HG03103 (cell line): ENCODE results near the gene SNAP47.

ENCODE experiments used
- ATAC-seq: cut with Tn5 transposase; IDR thresholded peaks from one replicate; pipeline ENCODE4 v1.9.1; 2021; ENCODE audit warnings: low read depth; ENCODE audit not compliant: unreplicated experiment

Gene SNAP47

DNA sequence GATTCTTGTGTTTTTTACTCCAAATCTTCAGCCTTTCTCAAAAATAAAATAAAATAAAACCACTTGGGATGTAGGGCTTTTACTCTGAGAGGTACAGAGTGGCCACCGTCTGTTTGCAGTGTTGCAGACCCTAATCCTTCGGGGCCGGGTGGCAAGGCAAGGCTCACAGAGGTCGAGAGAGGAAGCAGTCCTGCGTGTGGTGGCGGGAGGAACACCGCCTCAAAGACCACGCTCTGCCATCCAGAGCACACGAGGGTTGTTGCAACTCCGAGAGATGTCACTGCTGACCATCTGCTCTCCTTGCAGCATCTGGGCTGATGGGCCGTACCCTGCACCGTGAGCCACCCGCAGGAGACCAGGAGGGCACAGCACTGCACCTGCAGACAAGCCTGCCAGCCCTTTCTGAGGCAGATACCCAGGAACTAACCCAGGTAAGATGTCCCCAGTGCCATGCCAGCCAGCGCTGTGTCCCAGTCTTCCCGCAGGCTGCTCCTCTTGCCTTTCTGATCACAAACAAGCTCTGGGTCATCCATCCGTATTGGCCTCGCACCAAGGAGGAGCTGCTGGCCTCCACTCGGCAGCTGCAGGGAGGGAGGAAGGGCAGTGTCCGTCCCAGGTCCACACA, 31.5 kb downstream of the SNAP47 start:
- ATAC-seq = no peak

DNA sequence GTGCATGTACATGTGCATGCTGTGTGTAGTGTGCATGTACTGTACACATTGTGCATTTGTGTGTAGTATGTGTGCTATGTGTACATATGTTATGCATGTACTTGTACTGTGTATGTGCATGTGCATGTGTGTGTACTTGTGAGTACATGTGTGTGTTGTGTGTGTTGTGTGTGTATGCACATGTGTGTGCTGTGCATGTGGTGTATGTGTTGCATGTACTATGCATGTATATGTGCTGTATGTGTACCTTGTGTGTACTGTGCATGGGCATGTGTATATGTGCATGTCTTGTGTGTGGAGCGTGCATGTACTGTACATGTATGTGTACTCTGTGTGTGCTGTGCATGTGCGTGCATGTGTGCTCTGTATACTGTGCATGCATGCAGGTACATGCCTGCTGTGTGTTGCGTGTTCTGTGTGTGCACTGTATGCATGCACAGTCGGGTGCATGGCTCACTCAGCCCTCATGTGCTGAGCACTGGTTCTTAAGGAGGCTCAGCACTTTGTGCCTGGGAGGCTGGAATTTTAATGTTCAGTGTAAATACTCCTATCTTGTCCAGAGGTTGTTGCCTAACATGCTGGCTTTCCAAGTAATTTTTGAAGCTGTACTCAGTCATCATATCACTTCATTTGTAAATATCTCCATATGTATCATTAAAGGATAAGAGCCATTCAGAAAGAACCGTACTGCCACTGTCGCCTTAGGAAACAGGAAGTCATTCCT, 32.3 kb downstream of the SNAP47 start:
- no peak for ATAC-seq

- ATAC-seq = no peak
These were observed 32.8 kb downstream of the SNAP47 start for GRCh38 chr1:227768125-227768439.

GRCh38 chr1:227768640-227769039, 33.4 kb downstream of the SNAP47 start:
- ATAC-seq = no peak

DNA sequence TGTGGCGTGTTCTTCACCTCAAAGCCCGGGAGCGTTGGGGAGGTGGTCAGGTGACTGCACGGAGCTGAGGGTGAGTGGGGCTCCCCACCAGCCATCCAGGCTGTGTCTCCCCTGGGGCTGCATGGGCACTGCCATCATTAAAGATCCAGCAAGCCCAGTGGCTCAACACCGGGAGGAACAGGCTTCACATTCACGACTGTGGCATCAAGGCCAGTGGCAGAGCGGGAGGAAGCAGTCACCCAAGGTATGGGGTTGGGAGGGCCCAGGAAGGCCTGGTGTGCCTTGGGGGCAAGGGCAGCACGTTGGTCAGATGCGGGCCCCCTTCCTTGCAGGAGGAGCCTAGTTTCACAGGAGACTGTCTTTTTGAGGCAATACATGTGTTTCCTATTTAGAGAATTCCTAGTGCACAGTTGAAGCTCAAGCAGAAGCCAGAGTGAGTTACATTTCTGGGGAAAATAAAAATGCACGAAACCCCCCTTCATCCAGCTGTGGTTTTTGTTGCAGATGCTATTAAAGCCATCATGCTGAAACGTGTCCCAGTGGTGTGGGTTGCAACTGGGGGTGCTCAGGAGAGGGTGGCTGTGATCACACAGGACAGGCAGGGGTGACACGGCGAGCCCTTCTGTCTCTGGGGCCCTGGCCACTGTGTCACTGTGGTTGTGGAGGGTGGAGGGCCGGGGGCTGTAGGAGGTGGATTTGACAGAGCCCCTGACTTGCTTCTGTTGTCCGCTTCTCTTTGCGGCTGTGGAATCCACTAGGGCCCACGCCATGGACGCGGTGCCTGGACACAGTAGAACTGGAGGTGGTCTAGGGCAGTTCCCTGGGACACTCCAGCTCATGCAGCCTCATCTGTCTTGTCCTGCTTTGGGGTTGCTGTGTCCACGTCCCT, 34.1 kb downstream of the SNAP47 start:
- ATAC-seq = no peak

DNA sequence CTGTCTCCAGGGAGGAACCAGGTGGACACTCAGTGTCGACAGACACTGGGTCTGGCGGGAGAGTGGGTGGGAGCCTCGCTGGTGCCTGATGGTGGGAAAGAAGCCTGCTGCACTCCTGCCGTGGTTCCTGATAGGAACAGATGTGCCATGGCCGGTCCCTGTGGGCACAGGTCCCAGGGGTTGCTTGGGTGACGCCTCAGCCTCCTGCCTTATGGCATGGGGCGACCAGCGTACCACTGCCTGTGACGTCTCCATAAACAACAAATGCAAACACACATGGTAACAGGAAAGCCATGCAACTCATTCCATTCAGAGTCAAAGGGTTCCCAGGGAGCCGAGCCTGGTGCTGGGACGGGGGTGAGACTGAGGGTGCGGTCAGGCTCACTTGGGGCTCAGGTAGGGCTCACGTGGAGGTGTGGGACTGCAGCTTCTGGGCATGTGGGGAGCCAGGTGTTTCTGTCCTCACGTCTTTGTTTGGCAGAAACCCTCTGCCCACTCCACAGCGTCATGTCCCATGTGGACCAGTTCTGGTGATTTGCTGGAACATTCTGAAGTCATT, 34.8 kb downstream of the SNAP47 start:
- no peak for ATAC-seq

DNA sequence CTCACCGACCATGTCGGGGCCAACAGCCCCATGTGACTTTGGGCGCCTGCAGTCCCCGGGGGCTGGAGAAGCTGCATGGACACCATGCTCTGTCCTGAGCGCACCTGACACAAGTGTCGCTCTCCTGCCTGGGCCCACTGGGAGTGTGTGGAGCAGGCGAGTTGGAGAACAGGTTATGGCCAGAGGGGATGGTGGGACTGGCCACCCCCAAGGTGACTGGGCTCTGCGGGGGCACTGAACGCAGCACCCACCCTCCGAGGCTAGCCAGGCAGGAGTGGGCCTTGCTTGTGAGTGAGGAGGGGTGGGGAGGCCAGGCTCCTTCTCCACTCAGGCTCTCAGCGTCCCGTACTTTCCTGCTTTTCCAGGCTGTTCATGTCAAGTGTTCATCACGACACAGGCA, 35.6 kb downstream of the SNAP47 start:
- no peak for ATAC-seq

- no peak for ATAC-seq
These were observed 36.1 kb downstream of the SNAP47 start for GRCh38 chr1:227771326-227771725.

DNA sequence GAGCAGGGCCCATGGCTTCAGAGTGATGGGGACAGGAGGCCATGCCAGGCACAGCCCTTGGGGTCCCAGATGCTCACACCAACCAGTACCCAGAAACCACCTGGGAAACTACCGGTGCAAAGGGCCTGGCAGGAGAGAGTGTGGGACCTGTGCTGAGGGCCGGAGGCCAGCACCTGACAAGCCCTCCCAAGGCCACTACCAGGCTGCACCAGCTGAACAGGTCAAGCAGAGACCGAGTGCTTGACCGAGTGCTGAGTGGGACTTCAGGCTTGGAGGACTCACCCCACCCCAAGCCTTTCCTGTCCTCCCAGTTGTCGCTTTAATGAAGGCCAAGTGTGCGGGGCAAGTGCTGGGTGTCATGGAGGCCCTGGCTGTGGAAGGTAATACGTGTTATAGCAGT, 36.5 kb downstream of the SNAP47 start:
- ATAC-seq = no peak

DNA sequence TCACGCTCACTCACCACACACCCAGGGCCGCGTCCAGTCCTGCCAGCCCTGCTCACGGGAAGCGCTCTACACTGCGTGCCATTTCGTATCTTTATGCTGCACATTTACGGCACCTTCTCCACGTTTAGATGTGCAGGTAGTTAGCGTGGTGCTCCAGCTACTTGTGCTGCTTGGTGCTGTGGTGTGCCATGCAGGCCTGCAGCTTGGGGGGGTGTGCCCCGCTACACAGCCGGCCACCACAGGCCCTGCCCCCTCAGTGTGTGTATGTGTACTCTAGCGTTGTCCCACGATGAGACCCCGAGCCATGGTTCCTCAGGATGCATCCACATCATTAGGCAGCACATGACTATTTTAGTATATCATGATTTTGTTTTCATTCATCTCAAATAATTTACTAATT, 38.3 kb downstream of the SNAP47 start:
- no peak for ATAC-seq

DNA sequence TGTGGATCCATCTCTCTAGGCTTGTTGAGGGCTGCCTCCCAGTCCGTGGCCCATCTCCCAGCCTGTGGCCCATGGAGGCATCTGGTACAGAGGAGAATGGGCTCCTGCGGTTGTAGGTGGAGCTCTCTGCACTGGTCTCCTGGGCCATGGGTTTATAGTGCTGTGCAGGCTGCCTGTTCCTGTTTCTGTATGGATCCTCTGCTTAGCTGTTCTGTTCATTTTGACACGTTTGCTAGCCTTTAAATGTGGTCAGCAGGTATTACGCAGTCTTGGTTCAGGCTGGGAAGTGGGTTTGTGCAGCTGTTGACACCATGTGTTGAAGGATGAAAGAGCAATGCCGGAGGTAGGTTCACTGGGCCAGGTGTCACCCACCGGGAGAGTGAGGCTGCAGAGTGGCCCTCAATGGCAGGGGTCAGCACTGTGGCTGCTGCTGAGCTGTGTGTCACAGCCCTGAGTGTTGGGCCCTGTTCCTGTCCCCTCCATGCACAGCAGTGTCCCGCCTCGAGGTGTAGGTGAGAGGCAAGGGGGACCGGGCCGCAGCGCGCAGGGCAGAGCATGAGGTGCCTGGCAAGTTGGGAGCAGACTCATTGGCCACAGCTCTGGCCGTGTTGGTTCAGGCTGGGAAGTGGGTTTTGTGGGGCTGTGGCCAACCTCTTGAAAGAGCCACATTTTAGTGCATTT, 39.0 kb downstream of the SNAP47 start:
- ATAC-seq = no peak

DNA sequence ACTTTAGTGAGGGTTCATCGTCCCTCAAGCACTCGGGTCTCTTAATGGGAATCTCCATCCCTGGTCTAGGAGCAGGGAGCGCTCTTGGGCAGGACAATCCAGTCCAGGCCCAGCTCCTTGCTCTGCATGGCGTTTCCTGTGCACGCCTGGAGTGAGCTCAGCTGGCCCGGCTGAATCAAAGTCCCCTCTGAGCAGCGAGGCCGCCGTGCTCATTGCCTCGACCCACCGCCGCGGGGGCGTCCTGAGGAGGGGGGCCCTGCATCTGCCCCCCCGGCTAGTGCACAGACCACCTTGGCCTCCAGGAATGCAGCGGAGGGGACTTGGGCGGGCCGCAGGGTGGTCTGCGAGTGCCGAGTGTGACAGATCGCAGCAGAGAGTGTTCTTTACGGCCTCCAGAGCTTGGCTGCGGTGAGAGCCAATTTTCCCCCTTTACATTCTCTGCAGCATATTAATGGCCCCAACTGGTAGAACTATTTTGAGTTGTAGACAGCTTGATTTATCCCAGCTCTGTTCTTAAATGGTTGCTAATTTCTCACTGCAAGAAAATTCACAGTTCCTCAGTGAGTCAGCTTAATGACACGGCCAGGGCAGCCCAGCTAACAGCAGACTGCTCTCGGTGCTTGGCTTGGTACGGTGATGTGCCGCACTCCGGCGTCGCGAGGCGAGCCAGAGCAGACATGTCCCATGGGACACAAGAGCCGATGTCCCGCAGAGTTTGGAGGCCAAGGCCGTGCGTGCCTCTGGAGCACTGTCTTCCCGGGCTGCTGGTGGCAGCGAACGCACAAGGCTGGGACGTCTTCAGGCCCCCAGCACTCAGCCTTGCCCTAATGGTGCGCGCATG, 39.8 kb downstream of the SNAP47 start:
- no peak for ATAC-seq

DNA sequence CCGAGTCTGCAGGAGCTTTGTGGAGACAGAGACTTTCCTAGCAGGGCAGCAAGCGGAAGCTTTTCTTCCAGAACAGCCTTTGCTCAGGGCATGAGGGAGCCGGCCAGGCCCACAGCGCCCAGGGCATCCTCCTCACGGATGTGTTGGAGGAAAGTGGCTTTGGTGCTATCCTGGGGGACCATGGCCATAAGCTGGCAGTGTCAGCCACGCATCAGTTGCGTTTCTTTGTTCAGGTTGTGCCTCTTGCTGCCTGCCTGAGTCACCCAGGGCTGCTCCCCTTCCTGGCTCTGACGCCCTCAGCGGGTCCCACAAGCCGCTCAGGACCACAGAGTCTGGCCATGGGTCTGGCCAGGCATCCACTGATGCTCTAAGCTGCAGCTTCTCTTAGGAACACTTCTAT, 40.6 kb downstream of the SNAP47 start:
- ATAC-seq = no peak

DNA sequence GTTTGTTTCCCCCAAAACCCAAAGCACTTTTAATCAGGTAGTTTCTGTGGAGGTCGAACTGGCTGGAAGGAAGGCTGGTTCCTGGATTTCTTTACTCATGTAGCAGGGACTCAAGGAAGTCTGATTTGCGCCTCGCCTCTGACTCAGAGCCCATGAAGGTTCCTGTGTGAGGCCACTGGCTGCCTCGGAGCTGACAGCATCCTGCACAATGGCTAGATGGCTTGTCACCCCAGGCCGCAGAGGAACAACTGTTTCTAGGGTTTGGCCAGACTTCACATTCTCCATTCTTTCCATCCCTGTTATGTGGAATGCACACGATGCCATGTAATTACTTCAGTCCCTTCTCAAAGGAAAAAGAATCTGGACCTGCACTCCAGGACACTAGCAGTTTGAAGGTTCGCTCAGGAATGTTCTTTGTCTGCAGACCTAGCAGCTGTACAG, 41.1 kb downstream of the SNAP47 start:
- no peak for ATAC-seq

DNA sequence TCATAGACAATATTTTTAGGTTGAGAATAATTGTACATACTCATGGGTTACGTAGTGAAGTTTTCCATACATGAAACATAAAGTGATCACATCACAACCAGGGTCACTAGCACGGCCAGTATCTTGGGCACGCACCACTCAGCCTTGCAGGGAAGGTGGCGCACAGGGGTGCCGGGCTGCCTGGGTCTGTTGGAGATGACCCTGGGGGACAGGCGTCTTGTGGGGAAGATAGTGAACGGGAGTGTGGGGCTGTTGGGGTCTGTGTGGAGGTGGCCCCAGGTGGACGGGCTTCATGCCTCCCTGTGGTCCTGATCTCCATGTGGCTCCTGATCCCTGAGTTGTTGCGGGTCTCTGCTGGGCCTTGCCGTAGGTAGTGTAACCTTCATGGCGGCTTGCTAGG, 41.9 kb downstream of the SNAP47 start:
- no peak for ATAC-seq

DNA sequence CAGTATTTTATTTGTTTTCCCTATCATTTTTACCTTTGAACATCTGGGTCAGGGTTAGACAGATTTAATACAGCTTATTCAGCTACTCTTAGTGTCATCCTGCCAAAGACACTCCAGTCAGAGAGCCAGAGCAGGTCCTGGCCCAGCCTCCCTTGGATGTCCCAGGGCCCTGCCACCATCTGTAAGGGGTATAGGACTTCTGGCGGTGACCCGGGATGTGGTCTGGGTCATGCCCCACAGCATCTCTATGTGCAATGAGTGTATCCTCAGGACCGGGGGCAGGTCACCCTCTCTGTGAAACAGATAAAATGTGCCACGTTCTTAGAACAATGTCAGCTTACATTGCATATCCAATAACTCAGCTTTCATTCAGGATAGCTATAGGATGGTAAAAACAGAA, 42.4 kb downstream of the SNAP47 start:
- ATAC-seq = no peak

GRCh38 chr1:227778401-227778947, 43.2 kb downstream of the SNAP47 start:
- no peak for ATAC-seq

GRCh38 chr1:227779021-227779441, 43.8 kb downstream of the SNAP47 start:
- ATAC-seq = no peak

DNA sequence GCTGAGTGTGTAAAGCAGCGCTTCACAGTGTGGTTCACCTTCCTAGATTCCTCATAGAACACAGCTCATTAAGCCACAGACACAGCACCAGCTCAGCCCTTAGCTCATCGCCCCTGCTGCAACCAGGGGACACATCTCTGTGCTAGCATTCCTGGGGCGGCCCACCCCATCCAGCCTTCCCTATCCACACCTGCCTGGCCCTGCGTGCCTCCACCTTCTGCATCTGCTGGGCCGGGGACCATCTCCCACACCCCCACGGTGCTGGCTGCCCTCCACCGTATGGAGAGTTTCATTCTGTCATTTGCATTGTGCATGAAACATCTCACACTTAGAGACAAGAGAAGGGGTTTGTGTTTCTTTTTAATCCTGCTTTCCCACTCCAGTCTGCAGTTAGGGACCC, 44.5 kb downstream of the SNAP47 start:
- ATAC-seq = no peak
